Gastrocnemius medialis (tissue), 4 donors: ENCODE results near the gene TANGO6.

Experiments
- CTCF ChIP-seq, 5 experiments: fragments of 450-650 bp in 3 of 5; fragments of 200-600 bp in 2 of 5; sonication (generic) in 2 of 5; IDR thresholded peaks in 4 of 5; conservative IDR thresholded peaks in 1 of 5; 1 replicate in 4 of 5; 2 replicates in 1 of 5; pipeline ENCODE4 v1.5.1; 2016 to 2019; ENCODE audit warnings: antibody characterized with exemption in 5 of 5, mild to moderate bottlenecking in 3 of 5, moderate library complexity in 3 of 5
- POLR2A ChIP-seq, 2 donors: fragments of 450-650 bp; IDR thresholded peaks; one replicate each; pipeline ENCODE4 v1.6.1; 2017; ENCODE audit warnings: antibody characterized with exemption in 2 of 2, mild to moderate bottlenecking in 2 of 2, moderate library complexity in 2 of 2

- no peak for TF ChIP-seq POLR2A (IDR thresholded peaks at IDR 0.05)
- TF ChIP-seq CTCF (IDR thresholded peaks at IDR 0.05 in 4 of 5, conservative IDR thresholded peaks at IDR 0.05 in 1 of 5), result no peak
Observed at GRCh38 chr16:68902969-68903345, 59.6 kb downstream of the TANGO6 start.
